CD4-positive, alpha-beta T cell treated with Interleukin-4 for 4 hours (primary cell): ENCODE data around the gene SLC4A8.
"Not testable (repeated sequence)": the region's sequence is repeated elsewhere in the genome, so short reads cannot be mapped to it uniquely, and the experiment has no call there.

ENCODE experiments used
- DNase-seq: peaks from one replicate; pipeline ENCODE4 v3.0.0-alpha.2; 2020

The SLC4A8 gene

GRCh38 chr12:51482929-51483697 is 58.5 kb downstream of the SLC4A8 start:
- DNase-seq: peak; percentile 20

- DNase-seq: no peak
Measured at GRCh38 chr12:51484119-51484518, 59.5 kb downstream of the SLC4A8 start.

- DNase-seq: no peak
Measured at GRCh38 chr12:51488281-51488680, 63.6 kb downstream of the SLC4A8 start.

GRCh38 chr12:51493281-51493680 is 68.7 kb downstream of the SLC4A8 start:
- no peak for DNase-seq

GRCh38 chr12:51496895-51497294 is 72.3 kb downstream of the SLC4A8 start:
- no peak for DNase-seq

GRCh38 chr12:51504851-51505250 is 80.2 kb downstream of the SLC4A8 start:
- no peak for DNase-seq

GRCh38 chr12:51505360-51506105 is 80.9 kb downstream of the SLC4A8 start:
- DNase-seq: no peak

- no peak for DNase-seq
Measured at GRCh38 chr12:51507178-51507577, 82.5 kb downstream of the SLC4A8 start.

GRCh38 chr12:51508285-51508684 is 83.7 kb downstream of the SLC4A8 start:
- DNase-seq: no peak

GRCh38 chr12:51511546-51512260 is 87.1 kb downstream of the SLC4A8 start:
- no peak for DNase-seq

- DNase-seq: no peak
Measured at GRCh38 chr12:51512438-51512837, 87.8 kb downstream of the SLC4A8 start.

- DNase-seq: not testable (repeated sequence)
Measured at GRCh38 chr12:51515037-51515436, 90.4 kb downstream of the SLC4A8 start.

- no peak for DNase-seq
Measured at GRCh38 chr12:51517316-51517715, 92.7 kb downstream of the SLC4A8 start.

- no peak for DNase-seq
Measured at GRCh38 chr12:51517800-51518199, 93.2 kb downstream of the SLC4A8 start.

- DNase-seq: no peak
Measured at GRCh38 chr12:51519755-51520154, 95.1 kb downstream of the SLC4A8 start.

- no peak for DNase-seq
Measured at GRCh38 chr12:51520576-51521325, 96.1 kb downstream of the SLC4A8 start.

GRCh38 chr12:51521554-51522276 is 97.1 kb downstream of the SLC4A8 start:
- DNase-seq: no peak

- no peak for DNase-seq
Measured at GRCh38 chr12:51522696-51523095, 98.1 kb downstream of the SLC4A8 start.

GRCh38 chr12:51524386-51524901 is 99.8 kb downstream of the SLC4A8 start:
- no peak for DNase-seq

- DNase-seq: no peak
Measured at GRCh38 chr12:51525518-51525917, 100.9 kb downstream of the SLC4A8 start.

- no peak for DNase-seq
Measured at GRCh38 chr12:51527966-51528365, 103.3 kb downstream of the SLC4A8 start.
